Measurements from ENCODE around the gene DAGLA.

DAGLA gene

GRCh38 chr11:61712314-61712713 lies 32.1 kb downstream of the DAGLA start:
- no peak for DNase-seq

- DNase-seq, result no peak
Measured at GRCh38 chr11:61712846-61713245, 32.7 kb downstream of the DAGLA start.

- DNase-seq, result no peak
Measured at GRCh38 chr11:61713464-61713863, 33.3 kb downstream of the DAGLA start.

GRCh38 chr11:61713906-61714305 lies 33.7 kb downstream of the DAGLA start:
- no peak for DNase-seq

- no peak for DNase-seq
Measured at GRCh38 chr11:61714316-61714715, 34.1 kb downstream of the DAGLA start.

- no peak for DNase-seq
Measured at GRCh38 chr11:61714916-61715315, 34.7 kb downstream of the DAGLA start.

GRCh38 chr11:61715867-61716266 lies 35.7 kb downstream of the DAGLA start:
- DNase-seq, result no peak

GRCh38 chr11:61716478-61717285 lies 36.5 kb downstream of the DAGLA start:
- no peak for DNase-seq

- DNase-seq, result no peak
Measured at GRCh38 chr11:61717286-61718033, 37.3 kb downstream of the DAGLA start.

- no peak for DNase-seq
Measured at GRCh38 chr11:61718046-61718531, 37.9 kb downstream of the DAGLA start.

GRCh38 chr11:61718621-61719302 lies 38.6 kb downstream of the DAGLA start:
- no peak for DNase-seq

- no peak for DNase-seq
Measured at GRCh38 chr11:61719978-61720377, 39.8 kb downstream of the DAGLA start.

- DNase-seq, result no peak
Measured at GRCh38 chr11:61720597-61720996, 40.4 kb downstream of the DAGLA start.

GRCh38 chr11:61724437-61724836 lies 44.2 kb downstream of the DAGLA start:
- no peak for DNase-seq

- DNase-seq, result no peak
Measured at GRCh38 chr11:61725781-61726231, 45.6 kb downstream of the DAGLA start.

- no peak for DNase-seq
Measured at GRCh38 chr11:61726775-61727174, 46.6 kb downstream of the DAGLA start.

- DNase-seq, result no peak
Measured at GRCh38 chr11:61727401-61727811, 47.2 kb downstream of the DAGLA start.

- no peak for DNase-seq
Measured at GRCh38 chr11:61728066-61728939, 48.1 kb downstream of the DAGLA start.

- no peak for DNase-seq
Measured at GRCh38 chr11:61728940-61729219, 48.7 kb downstream of the DAGLA start.

- no peak for DNase-seq
Measured at GRCh38 chr11:61730240-61730994, 50.2 kb downstream of the DAGLA start.

GRCh38 chr11:61731211-61731951 lies 51.2 kb downstream of the DAGLA start:
- no peak for DNase-seq
